ENCODE results near the gene IFNA7.
"Not testable (repeated sequence)": the region's sequence is repeated elsewhere in the genome, so short reads cannot be mapped to it uniquely, and the experiment has no call there.

Gene IFNA7

DNA sequence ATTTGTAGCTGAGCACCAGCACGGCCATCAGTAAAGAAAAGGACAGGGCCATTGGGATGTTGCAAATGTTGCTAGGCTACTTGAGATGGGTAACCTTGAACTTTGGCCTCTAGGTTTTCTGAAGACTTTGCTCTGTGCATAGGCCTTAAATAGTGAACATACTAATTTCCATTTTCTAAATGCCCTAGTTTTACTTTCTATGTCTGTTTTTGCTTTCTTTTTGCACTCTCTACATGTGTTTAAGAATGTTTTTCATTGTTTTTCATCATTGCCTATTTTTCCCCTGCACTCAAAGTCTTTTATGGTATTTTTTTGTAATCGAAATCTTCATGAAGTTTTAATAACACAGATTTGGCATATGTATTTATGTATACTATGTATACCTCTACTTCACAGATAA, 26.1 kb upstream of the IFNA7 start, which contains the start of gene IFNA17:
Gene IFNA17, minus strand, starts transcription at position 101 of the 400 bp plus-strand sequence. Its CDS starts 49 bp downstream, at position 52.
- TF ChIP-seq POLR2AphosphoS5 (IDR thresholded peaks at IDR 0.05; ENCODE audit: borderline replicate concordance, low read depth, low read length) = no peak
- no peak for TF ChIP-seq EZH2 (IDR thresholded peaks at IDR 0.05)
- no peak for TF ChIP-seq FOXP2 (optimal IDR thresholded peaks at IDR 0.05; ENCODE audit: control extremely low read depth, extremely low read length, insufficient read depth)
- DNase-seq (ENCODE audit: low read depth, low spot score) = no peak
- Histone ChIP-seq H3K4me3 (no peak within 1 kb of the TSS), H3K27ac (no peak within 1 kb of the TSS), H3K36me3 (ENCODE audit: insufficient read depth, low read length) (no peaks in the 10 kb centered on the region), H3K9ac (ENCODE audit: insufficient read length) (no peak within 1 kb of the TSS), H3K9me3 (ENCODE audit: low read depth, low read length) (no peaks in the 10 kb centered on the region)

DNA sequence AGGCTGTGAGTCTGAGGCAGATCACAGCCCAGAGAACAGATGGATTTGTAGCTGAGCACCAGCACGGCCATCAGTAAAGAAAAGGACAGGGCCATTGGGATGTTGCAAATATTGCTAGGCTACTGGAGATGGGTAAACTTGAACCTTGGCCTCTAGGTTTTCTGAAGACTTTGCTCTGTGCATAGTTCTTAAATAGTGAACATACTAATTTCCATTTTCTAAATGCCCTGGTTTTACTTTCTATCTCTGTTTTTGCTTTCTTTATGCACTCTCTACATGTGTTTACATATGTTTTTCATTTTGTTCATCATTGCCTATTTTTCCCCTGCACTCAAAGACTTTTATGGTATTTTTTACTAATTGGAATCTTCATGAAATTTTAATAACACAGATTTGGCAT, 15.2 kb upstream of the IFNA7 start, which contains the start of gene IFNA16:
Gene IFNA16, minus strand, starts transcription at position 101 of the 400 bp plus-strand sequence. Its CDS starts 6 bp downstream, at position 95.
- H3K9me3 ChIP-seq (ENCODE audit: low read depth, low read length); H3K4me3 ChIP-seq; H3K27ac ChIP-seq; DNase-seq (ENCODE audit: low read depth, low spot score); H3K9ac ChIP-seq (ENCODE audit: insufficient read length); H3K36me3 ChIP-seq (ENCODE audit: insufficient read depth, low read length): not testable (repeated sequence)

DNA sequence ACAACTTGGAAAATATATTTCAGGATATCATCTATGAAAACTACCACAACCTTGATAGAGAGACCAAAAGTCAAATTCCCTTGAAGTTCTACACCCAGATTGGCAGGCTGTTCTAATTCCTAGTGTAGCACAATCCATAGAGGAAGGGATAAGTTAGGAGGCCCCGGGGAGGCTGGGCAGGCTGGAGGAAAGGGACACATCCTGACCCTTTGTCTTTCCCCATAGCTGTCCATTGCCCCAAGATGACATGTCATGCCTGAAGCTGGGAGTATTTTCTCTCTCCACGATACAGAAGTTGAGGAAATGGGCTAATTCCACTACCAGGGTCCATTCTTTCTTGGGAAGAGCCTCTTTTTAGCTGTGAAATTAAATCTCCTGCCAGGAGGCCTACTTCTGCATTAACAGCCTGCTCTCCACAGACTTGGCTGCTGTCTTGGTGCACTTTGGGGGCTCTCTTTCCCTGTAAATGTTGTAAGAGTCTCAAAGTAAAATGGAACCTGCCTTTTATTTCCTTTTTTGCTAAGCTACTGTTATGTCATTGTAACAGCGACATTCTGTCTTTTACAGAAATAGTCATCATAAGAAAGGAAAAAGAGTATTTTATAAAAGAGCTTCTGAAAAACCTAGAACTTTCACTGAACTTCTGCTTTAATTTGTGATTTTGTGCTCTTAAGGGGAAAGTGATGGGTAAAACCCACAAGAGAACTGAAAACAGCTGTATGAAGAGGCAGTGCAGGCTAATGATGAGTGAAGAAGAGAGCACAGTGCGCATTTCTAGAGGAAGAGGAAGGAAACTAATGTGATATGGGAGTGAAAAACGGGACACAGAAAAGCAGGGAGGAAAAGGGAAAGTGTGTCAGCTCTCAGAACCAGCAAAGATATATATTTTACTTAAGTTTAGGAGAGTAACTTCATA, 11.7 kb upstream of the IFNA7 start:
- not testable (repeated sequence) for DNase-seq (ENCODE audit: low read depth, low spot score); H3K9me3 ChIP-seq (ENCODE audit: low read depth, low read length); H3K27ac ChIP-seq; H3K36me3 ChIP-seq (ENCODE audit: insufficient read depth, low read length); H3K4me3 ChIP-seq; H3K9ac ChIP-seq (ENCODE audit: insufficient read length)

- H3K9ac ChIP-seq (ENCODE audit: insufficient read length); DNase-seq (ENCODE audit: low read depth, low spot score); H3K27ac ChIP-seq: not testable (repeated sequence)
These were observed 10.2 kb upstream of the IFNA7 start for GRCh38 chr9:21212160-21212559.

GRCh38 chr9:21210782-21211181, 8.8 kb upstream of the IFNA7 start:
- not testable (repeated sequence) for H3K9ac ChIP-seq (ENCODE audit: insufficient read length); H3K27ac ChIP-seq; H3K9me3 ChIP-seq (ENCODE audit: low read depth, low read length); DNase-seq (ENCODE audit: low read depth, low spot score); H3K4me3 ChIP-seq; H3K36me3 ChIP-seq (ENCODE audit: insufficient read depth, low read length)

More at GRCh38 chr9:21212160-21212559, 10.2 kb upstream of the IFNA7 start:
- not testable (repeated sequence) for H3K36me3 ChIP-seq (ENCODE audit: insufficient read depth, low read length); H3K9me3 ChIP-seq (ENCODE audit: low read depth, low read length); H3K4me3 ChIP-seq

DNA sequence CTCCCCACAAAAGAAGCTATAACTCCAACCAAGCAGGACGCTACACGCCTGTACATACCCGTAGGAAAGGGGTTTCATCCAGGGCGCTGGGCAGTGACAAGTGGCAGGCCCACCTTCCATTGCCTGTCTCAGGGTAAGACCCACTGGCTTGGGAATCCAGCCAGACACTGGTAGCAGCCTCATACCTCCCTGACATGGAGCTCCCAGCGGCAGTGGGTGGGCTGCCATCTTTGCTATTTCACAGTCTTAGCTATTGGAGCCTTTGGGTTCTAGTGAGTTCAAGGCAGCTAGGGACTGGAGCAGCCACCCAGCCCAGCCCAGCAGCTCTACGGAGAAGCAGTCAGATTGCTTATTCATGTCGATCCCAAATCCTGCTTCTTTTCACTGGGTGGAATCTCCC, 8.3 kb upstream of the IFNA7 start:
- H3K4me3 ChIP-seq = no peak overlapping the region
- H3K9me3 ChIP-seq (ENCODE audit: low read depth, low read length) = no peaks in the 10 kb centered on the region
- H3K27ac ChIP-seq = no peak overlapping the region
- DNase-seq (ENCODE audit: low read depth, low spot score) = no peak
- no peak overlapping the region for H3K9ac ChIP-seq (ENCODE audit: insufficient read length)
- no peak for TF ChIP-seq EZH2 (IDR thresholded peaks at IDR 0.05)
- TF ChIP-seq POLR2AphosphoS5 (IDR thresholded peaks at IDR 0.05; ENCODE audit: borderline replicate concordance, low read depth, low read length) = no peak
- TF ChIP-seq FOXP2 (optimal IDR thresholded peaks at IDR 0.05; ENCODE audit: control extremely low read depth, extremely low read length, insufficient read depth) = no peak
- H3K36me3 ChIP-seq (ENCODE audit: insufficient read depth, low read length) = no peaks in the 10 kb centered on the region

- H3K4me3 ChIP-seq; DNase-seq (ENCODE audit: low read depth, low spot score); H3K9me3 ChIP-seq (ENCODE audit: low read depth, low read length); H3K27ac ChIP-seq; H3K9ac ChIP-seq (ENCODE audit: insufficient read length); H3K36me3 ChIP-seq (ENCODE audit: insufficient read depth, low read length): not testable (repeated sequence)
These were observed 5.0 kb upstream of the IFNA7 start, which contains the start of gene IFNA10 for GRCh38 chr9:21207043-21207442. TSS of gene IFNA10 (minus strand) at chr9:21207143. CDS start at chr9:21207097, 46 bp downstream.

DNA sequence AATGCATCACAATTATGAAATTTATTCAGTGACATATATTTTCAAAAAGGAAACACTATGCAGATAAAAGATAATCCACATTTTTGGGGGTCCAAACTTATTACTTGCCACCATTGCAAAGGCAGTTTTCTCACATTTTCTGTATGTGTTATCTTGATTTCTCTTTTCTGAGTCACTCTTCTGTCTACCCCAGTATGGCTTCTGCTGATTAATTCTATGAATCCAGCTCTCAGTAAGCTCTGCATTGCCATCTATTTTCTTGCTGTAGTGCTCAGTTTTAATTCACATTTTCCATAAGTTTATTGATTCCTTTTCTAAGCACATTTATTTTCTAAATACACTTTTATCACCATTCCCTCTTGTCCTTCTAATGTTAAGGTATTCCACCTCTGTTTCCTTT, 3.2 kb upstream of the IFNA7 start:
- no peak overlapping the region for H3K4me3 ChIP-seq
- no peak for TF ChIP-seq FOXP2 (optimal IDR thresholded peaks at IDR 0.05; ENCODE audit: control extremely low read depth, extremely low read length, insufficient read depth)
- no peak for TF ChIP-seq POLR2AphosphoS5 (IDR thresholded peaks at IDR 0.05; ENCODE audit: borderline replicate concordance, low read depth, low read length)
- TF ChIP-seq EZH2 (IDR thresholded peaks at IDR 0.05) = no peak
- H3K36me3 ChIP-seq (ENCODE audit: insufficient read depth, low read length) = no peaks in the 10 kb centered on the region
- DNase-seq (ENCODE audit: low read depth, low spot score) = no peak
- no peak overlapping the region for H3K27ac ChIP-seq
- no peak overlapping the region for H3K9ac ChIP-seq (ENCODE audit: insufficient read length)
- no peaks in the 10 kb centered on the region for H3K9me3 ChIP-seq (ENCODE audit: low read depth, low read length)

DNA sequence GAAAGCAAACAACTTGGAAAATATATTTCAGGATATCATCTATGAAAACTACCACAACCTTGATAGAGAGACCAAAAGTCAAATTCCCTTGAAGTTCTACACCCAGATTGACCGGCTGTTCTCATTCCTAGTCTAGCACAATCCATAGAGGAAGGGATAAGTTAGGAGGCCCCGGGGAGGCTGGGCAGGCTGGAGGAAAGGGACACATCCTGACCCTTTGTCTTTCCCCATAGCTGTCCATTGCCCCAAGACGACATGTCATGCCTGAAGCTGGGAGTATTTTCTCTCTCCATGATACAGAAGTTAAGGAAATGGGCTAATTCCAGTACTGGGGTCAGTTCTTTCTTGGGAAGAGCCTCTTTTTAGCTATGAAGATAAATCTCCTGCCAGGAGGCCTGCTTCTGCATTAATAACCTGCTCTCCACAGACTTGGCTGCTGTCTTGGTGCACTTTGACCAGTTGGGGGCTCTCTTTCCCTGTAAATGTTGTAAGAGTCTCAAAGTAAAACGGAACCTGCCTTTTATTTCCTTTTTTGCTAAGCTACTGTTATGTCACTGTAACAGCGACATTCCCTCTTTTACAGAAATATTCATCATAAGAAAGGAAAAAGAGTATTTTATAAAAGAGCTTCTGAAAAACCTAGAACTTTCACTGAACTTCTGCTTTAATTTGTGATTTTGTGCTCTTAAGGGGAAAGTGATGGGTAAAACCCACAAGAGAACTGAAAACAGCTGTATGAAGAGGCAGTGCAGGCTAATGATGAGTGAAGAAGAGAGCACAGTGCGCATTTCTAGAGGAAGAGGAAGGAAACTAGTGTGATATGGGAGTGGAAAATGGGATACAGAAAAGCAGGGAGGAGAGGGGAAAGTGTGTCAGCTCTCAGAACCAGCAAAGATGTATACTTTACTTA, 6.9 kb downstream of the IFNA7 start:
- 0 out of 2 replicates have a peak overlapping the region, but pooled peaks have one; percentile 18 for H3K4me3 ChIP-seq
- not testable (repeated sequence) for H3K27ac ChIP-seq; H3K9me3 ChIP-seq (ENCODE audit: low read depth, low read length); H3K9ac ChIP-seq (ENCODE audit: insufficient read length); H3K36me3 ChIP-seq (ENCODE audit: insufficient read depth, low read length); DNase-seq (ENCODE audit: low read depth, low spot score)

DNA sequence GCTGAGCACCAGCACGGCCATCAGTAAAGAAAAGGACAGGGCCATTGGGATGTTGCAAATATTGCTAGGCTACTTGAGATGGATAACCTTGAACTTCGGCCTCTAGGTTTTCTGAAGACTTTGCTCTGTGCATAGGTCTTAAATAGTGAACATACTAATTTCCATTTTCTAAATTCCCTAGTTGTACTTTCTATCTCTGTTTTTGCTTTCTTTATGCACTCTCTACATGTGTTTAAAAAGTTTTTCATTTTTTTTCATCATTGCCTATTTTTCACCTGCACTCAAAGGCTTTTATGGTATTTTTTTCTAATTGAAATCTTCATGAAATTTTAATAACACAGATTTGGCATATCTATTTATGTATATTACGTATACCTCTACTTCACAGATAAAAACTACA, 14.5 kb downstream of the IFNA7 start, which contains the start of gene IFNA4:
Gene IFNA4, minus strand, starts transcription at position 101 of the 400 bp plus-strand sequence. Its CDS starts 56 bp downstream, at position 45.
- H3K27ac ChIP-seq; DNase-seq (ENCODE audit: low read depth, low spot score); H3K9ac ChIP-seq (ENCODE audit: insufficient read length); H3K9me3 ChIP-seq (ENCODE audit: low read depth, low read length); H3K36me3 ChIP-seq (ENCODE audit: insufficient read depth, low read length); H3K4me3 ChIP-seq: not testable (repeated sequence)

DNA sequence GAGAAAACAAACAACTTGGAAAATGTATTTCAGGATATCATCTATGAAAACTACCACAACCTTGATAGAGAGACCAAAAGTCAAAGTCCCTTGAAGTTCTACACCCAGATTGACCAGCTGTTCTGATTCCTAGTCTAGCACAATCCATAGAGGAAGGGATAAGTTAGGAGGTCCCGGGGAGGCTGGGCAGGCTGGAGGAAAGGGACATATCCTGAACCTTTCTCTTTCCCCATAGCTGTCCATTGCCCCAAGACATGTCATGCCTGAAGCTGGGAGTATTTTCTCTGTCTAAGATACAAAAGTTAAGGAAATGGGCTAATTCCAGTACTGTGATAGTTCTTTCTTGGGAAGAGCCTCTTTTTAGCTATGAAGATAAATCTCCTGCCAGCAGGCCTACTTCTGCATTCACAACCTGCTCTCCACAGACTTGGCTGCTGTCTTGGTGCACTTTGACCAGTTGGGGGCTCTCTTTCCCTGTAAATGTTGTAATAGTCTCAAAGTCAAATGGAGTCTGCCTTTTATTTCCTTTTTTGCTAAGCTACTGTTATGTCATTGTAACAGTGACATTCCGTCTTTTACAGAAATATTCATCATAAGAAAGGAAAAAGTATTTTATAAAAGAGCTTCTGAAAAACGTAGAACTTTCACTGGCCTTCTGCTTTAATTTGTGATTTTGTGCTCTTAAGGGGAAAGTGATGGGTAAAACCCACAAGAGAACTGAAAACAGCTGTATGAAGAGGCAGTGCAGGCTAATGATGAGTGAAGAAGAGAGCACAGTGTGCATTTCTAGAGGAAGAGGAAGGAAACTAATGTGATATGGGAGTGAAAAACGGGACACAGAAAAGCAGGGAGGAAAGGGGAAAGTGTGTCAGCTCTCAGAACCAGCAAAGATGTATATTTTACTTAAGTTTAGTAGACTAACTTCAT, 18.9 kb downstream of the IFNA7 start:
- not testable (repeated sequence) for DNase-seq (ENCODE audit: low read depth, low spot score); H3K36me3 ChIP-seq (ENCODE audit: insufficient read depth, low read length); H3K9ac ChIP-seq (ENCODE audit: insufficient read length); H3K9me3 ChIP-seq (ENCODE audit: low read depth, low read length); H3K27ac ChIP-seq; H3K4me3 ChIP-seq

Data from SK-N-MC (cell line).